ENCODE measurements around the gene WARS2.

WARS2 gene

DNA sequence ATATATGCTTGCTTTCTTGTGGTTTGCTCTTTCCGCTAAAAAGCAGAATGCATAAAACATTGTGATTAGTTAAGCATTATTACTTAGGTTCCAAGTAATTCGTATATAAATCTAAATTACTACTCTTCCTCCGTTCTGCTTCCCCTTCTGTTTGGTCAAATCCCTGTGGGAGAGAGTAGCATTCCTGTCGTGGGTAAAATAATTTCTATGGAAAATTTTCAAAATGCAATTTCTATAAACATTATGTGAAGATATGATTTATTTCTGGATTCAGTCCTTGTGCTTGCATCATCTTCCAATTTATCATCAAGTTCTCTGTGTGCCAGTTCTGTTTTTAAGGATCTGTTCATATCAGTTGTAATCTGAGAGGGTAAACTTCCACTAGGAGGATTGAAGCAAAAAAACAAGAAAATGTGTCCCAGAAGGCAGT lies 7.2 kb upstream of the WARS2 start:
- H3K27ac ChIP-seq = no peak overlapping the region
- TF ChIP-seq CTCF (IDR thresholded peaks at IDR 0.05) = no peak
- TF ChIP-seq ZFX (IDR thresholded peaks at IDR 0.05; ENCODE audit: borderline replicate concordance) = no peak

DNA sequence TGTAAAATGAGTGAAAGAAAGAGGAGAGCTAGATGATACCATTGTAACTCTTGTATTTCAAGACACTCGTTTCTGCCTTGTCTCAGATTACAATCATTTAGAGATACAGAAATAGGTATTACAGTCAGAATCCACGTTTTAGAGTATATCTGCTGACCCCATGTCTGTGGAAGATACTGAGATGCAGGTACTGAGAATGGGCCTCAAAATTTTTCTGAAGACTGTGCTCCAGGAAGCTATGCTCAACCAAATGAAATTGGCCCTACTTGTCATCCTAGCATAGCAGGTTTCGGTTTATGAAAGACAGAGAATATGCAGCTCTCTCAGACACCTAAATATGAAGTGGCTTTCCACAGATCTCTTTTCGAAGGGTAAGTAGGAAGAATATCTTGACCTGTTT lies 6.0 kb upstream of the WARS2 start:
- H3K27ac ChIP-seq = no peak overlapping the region
- TF ChIP-seq CTCF (IDR thresholded peaks at IDR 0.05) = no peak
- no peak for TF ChIP-seq ZFX (IDR thresholded peaks at IDR 0.05; ENCODE audit: borderline replicate concordance)

- no peak for TF ChIP-seq ZFX (IDR thresholded peaks at IDR 0.05; ENCODE audit: borderline replicate concordance)
- TF ChIP-seq CTCF (IDR thresholded peaks at IDR 0.05) = no peak
- H3K27ac ChIP-seq = no peak overlapping the region
Measured at GRCh38 chr1:119144813-119145212, 4.4 kb upstream of the WARS2 start.

DNA sequence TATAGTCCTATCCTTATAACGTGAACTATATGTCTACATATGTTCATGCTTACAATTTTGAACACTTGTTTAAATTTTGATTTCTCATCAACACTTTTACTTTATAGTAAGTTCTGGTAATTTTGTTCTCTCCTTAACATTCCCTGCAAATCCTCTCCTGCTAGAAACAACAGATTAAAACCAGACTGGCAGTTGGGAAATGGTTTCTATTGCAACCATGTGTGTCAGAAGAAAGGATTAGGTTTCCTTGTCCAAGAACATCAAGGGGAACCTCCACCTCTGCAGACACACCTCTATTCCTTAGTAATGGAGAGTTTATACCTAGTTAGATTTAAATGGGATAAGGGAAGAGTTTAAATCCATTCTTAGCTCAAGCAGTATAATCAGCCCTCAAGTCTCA lies 3.3 kb upstream of the WARS2 start:
- H3K27ac ChIP-seq = no peak overlapping the region
- no peak for TF ChIP-seq CTCF (IDR thresholded peaks at IDR 0.05)
- TF ChIP-seq ZFX (IDR thresholded peaks at IDR 0.05; ENCODE audit: borderline replicate concordance) = no peak

DNA sequence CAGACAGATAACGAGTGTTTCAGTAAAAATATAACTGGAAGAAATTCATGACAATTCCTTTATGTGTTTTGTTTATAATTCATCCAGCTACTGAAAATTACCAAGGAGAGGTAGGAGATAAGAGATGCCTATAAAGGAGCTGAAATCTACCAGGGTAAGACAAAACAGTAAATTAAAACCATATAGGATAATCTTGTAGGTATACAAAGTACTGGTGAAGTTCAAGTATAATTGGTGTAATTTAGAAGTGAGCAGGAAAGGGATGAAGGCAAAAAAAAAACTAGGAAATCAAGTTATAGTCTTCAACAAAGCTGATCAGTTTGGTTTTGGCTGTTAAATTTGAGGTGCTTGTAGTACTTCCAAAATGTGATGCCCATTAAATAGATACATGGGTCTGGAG lies 1.2 kb upstream of the WARS2 start:
- peak overlapping the region; percentile 95; the same call in 1 of the 2 replicates for H3K27ac ChIP-seq
- no peak for TF ChIP-seq CTCF (IDR thresholded peaks at IDR 0.05)
- TF ChIP-seq ZFX (IDR thresholded peaks at IDR 0.05; ENCODE audit: borderline replicate concordance) = no peak

GRCh38 chr1:119141020-119141424 lies 569 bp upstream of the WARS2 start:
- peak overlapping the region; percentile 95 for H3K27ac ChIP-seq
- TF ChIP-seq CTCF (IDR thresholded peaks at IDR 0.05) = peak; percentile 50; the same call in 1 of the 2 replicates
- TF ChIP-seq ZFX (IDR thresholded peaks at IDR 0.05; ENCODE audit: borderline replicate concordance) = no peak

DNA sequence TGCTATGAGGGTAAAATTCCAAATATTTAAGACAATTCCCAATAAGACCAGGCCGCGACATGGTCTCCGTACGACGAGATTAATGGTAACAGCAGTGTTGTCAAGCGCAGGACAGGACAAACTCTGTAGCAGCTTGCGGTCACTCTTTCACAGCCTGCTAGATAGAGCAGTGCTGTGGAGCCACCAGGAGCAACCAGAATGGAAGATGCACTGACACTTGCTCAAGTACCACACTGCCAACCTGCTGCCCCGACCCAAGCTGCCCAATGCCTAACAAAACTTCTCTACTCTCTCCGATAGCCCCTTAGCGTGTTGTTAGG lies 636 bp downstream of the WARS2 start:
- peak overlapping the region; percentile 95 for H3K27ac ChIP-seq
- TF ChIP-seq ZFX (IDR thresholded peaks at IDR 0.05; ENCODE audit: borderline replicate concordance) (no peak), CTCF (IDR thresholded peaks at IDR 0.05) (no peak)
